OCI-LY1 (cell line): ENCODE results near the gene FKBP11.

Source experiments
- CTCF ChIP-seq: fragments of 200-600 bp; sonication (generic), shearing (Covaris generic); IDR thresholded peaks from 2 replicates; pipeline ENCODE4 v1.5.1; 2017; ENCODE audit warnings: mild to moderate bottlenecking, antibody characterized with exemption, low read length, moderate library complexity, mixed read lengths
- EZH2 ChIP-seq: fragments of 200-600 bp; sonication (generic), shearing (Covaris generic); IDR thresholded peaks from 2 replicates; pipeline ENCODE4 v1.8.0; 2017; ENCODE audit warnings: borderline replicate concordance, mixed run types, mild to moderate bottlenecking, antibody characterized with exemption, low read length, moderate library complexity, mixed read lengths

GRCh38 chr12:48973941-48974673, 48.8 kb upstream of the FKBP11 start:
- TF ChIP-seq CTCF, result peak; percentile 58
- no peak for TF ChIP-seq EZH2
